ENCODE measurements around the gene TMPRSS2. TPM values are rescaled to one million over a fixed set of nuclear protein-coding genes. Genes with fewer than 3 reads are reported as not detected.

The TMPRSS2 gene
- total RNA-seq, 1 experiment from 2014 or later, result 1.1 TPM

- CTCF ChIA-PET, result no interaction called here
- ATAC-seq, result no peak
- no peak for TF ChIP-seq CBX3 (IDR thresholded peaks at IDR 0.05; ENCODE audit: low read depth)
- no peak for TF ChIP-seq POLR2AphosphoS5 (IDR thresholded peaks at IDR 0.05; ENCODE audit: low read depth, low read length)
- no peak for TF ChIP-seq SIN3A (IDR thresholded peaks at IDR 0.05; ENCODE audit: low read depth)
- TF ChIP-seq FOSL1 (IDR thresholded peaks at IDR 0.05; ENCODE audit: low read depth), result no peak
- TF ChIP-seq SP1 (IDR thresholded peaks at IDR 0.05; ENCODE audit: low read depth), result no peak
- TF ChIP-seq MAX (IDR thresholded peaks at IDR 0.05), result no peak
- TF ChIP-seq EZH2phosphoT487 (IDR thresholded peaks at IDR 0.05; ENCODE audit: borderline replicate concordance), result no peak
- TF ChIP-seq ATF3 (IDR thresholded peaks at IDR 0.05), result no peak
- TF ChIP-seq SRF (IDR thresholded peaks at IDR 0.05; ENCODE audit: low read depth), result no peak
- TF ChIP-seq ELF1 (IDR thresholded peaks at IDR 0.05; ENCODE audit: borderline replicate concordance, low read depth), result no peak
- no peak for TF ChIP-seq ZNF274 (IDR thresholded peaks at IDR 0.05; ENCODE audit: low read depth, low read length)
- no peak for TF ChIP-seq YY1 (IDR thresholded peaks at IDR 0.05; ENCODE audit: extremely low read depth, insufficient replicate concordance, low read depth, low read length)
- TF ChIP-seq, protein P1, sequence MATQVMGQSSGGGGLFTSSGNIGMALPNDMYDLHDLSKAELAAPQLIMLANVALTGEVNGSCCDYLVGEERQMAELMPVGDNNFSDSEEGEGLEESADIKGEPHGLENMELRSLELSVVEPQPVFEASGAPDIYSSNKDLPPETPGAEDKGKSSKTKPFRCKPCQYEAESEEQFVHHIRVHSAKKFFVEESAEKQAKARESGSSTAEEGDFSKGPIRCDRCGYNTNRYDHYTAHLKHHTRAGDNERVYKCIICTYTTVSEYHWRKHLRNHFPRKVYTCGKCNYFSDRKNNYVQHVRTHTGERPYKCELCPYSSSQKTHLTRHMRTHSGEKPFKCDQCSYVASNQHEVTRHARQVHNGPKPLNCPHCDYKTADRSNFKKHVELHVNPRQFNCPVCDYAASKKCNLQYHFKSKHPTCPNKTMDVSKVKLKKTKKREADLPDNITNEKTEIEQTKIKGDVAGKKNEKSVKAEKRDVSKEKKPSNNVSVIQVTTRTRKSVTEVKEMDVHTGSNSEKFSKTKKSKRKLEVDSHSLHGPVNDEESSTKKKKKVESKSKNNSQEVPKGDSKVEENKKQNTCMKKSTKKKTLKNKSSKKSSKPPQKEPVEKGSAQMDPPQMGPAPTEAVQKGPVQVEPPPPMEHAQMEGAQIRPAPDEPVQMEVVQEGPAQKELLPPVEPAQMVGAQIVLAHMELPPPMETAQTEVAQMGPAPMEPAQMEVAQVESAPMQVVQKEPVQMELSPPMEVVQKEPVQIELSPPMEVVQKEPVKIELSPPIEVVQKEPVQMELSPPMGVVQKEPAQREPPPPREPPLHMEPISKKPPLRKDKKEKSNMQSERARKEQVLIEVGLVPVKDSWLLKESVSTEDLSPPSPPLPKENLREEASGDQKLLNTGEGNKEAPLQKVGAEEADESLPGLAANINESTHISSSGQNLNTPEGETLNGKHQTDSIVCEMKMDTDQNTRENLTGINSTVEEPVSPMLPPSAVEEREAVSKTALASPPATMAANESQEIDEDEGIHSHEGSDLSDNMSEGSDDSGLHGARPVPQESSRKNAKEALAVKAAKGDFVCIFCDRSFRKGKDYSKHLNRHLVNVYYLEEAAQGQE (IDR thresholded peaks at IDR 0.05; ENCODE audit: low read depth), result no peak
- no peak for TF ChIP-seq CTCF (IDR thresholded peaks at IDR 0.05 in 2 of 3, conservative IDR thresholded peaks at IDR 0.05 in 1 of 3; ENCODE audit: borderline replicate concordance in 1 of 3, insufficient read depth in 1 of 3, low read depth in 2 of 3, low read length in 2 of 3)
- TF ChIP-seq JUND (IDR thresholded peaks at IDR 0.05), result no peak
- TF ChIP-seq ZFX (IDR thresholded peaks at IDR 0.05), result no peak
- no peak for TF ChIP-seq TCF7L2 (IDR thresholded peaks at IDR 0.05; ENCODE audit: borderline replicate concordance, extremely low read depth, insufficient read depth, insufficient read length)
- TF ChIP-seq POLR2A (IDR thresholded peaks at IDR 0.05; ENCODE audit: borderline replicate concordance, extremely low read depth, insufficient read depth, insufficient read length), result no peak
- no peak for TF ChIP-seq EZH2 (IDR thresholded peaks at IDR 0.05)
- no peak for TF ChIP-seq EGR1 (IDR thresholded peaks at IDR 0.05; ENCODE audit: low read depth)
- Histone ChIP-seq H3K79me2 (ENCODE audit: insufficient read depth, low read length) (no peaks in the 10 kb centered on the region), H2AFZ (ENCODE audit: low read depth, low read length, poor library complexity, severe bottlenecking) (no peak overlapping the region), H3K9me2 (ENCODE audit: insufficient read depth) (no peaks in the 10 kb centered on the region), H3K4me2 (ENCODE audit: low read length) (no peak overlapping the region), H3K9ac (ENCODE audit: low read length) (no peak overlapping the region), H4K20me1 (ENCODE audit: insufficient read depth) (no peaks in the 10 kb centered on the region), H3K36me3 (ENCODE audit: control insufficient read depth in 1 of 2, insufficient read depth in 2 of 2, low read length in 2 of 2) (no peaks in the 10 kb centered on the region), H3K27ac (ENCODE audit: low read depth, low read length) (no peak overlapping the region), H3K4me1 (ENCODE audit: control insufficient read depth in 1 of 2, insufficient read depth in 2 of 2, low read length in 2 of 2) (no peaks in the 10 kb centered on the region), H3K27me3 (ENCODE audit: insufficient read depth, low read length) (peaks cover 3% of the 10 kb centered on the region; the same call in 1 of the 2 replicates), H3K4me3 (replicated peaks in 1 of 2; ENCODE audit: low read depth in 1 of 2, low read length in 2 of 2) (no peak overlapping the region), H3K9me3 (ENCODE audit: control insufficient read depth in 1 of 2, insufficient read depth in 1 of 2, low read depth in 1 of 2, low read length in 2 of 2) (no peaks in the 10 kb centered on the region)
- RAD21 ChIA-PET (ENCODE audit: low non-redundant PET in 1 of 2, low total read pairs in 2 of 2, uncharacterized antibody in 2 of 2, unreplicated experiment in 2 of 2), result no interaction called here
- no peak for DNase-seq (ENCODE audit: low read depth, low spot score)
- POLR2A ChIA-PET, result no interaction called here
- intact Hi-C loops (cut with micrococcal nuclease), result no loop called here
- BruUV-seq (replicated peaks), result no TSS peak
Measured at GRCh38 chr21:41529769-41530168, 21.8 kb upstream of the TMPRSS2 start.

Measured in HCT116 (cell line).